H9 (cell line): ENCODE data around the gene ANO3. TPM values are rescaled to one million over a fixed set of nuclear protein-coding genes. Genes with fewer than 3 reads are reported as not detected.

Experiments used
- DNase-seq: peaks from one replicate; pipeline ENCODE4 v3.0.0-alpha.2; 2017
- H2AFZ ChIP-seq: one replicate; pipeline ENCODE4 v1.6.1; 2013; ENCODE audit warnings: mild to moderate bottlenecking, low read length, control low read depth, moderate library complexity
- H2AK5ac ChIP-seq: 2 replicates; pipeline ENCODE4 v1.6.1; 2013; ENCODE audit warnings: low read length, control low read depth, mixed read lengths; ENCODE audit not compliant: insufficient read length
- H2BK120ac ChIP-seq: one replicate; pipeline ENCODE4 v1.6.1; 2013; ENCODE audit warnings: low read depth, mild to moderate bottlenecking, low read length, control low read depth, inconsistent platforms; ENCODE audit not compliant: poor library complexity, severe bottlenecking
- H2BK12ac ChIP-seq: 2 replicates; pipeline ENCODE4 v1.6.1; 2013; ENCODE audit warnings: low read length, control low read depth, mixed read lengths, low read depth; ENCODE audit not compliant: insufficient read length
- H2BK15ac ChIP-seq: 2 replicates; pipeline ENCODE4 v1.6.1; 2013; ENCODE audit warnings: low read depth, low read length, control low read depth
- H2BK20ac ChIP-seq: one replicate; pipeline ENCODE4 v1.6.1; 2013; ENCODE audit warnings: low read depth, mild to moderate bottlenecking, low read length, control low read depth, inconsistent platforms; ENCODE audit not compliant: poor library complexity, severe bottlenecking
- H2BK5ac ChIP-seq: 2 replicates; pipeline ENCODE4 v1.6.1; 2013; ENCODE audit warnings: low read length, control low read depth, mixed read lengths; ENCODE audit not compliant: insufficient read length
- H3K14ac ChIP-seq: 2 replicates; pipeline ENCODE4 v1.6.1; 2013; ENCODE audit warnings: low read length, control low read depth; ENCODE audit not compliant: insufficient read depth
- H3K18ac ChIP-seq: 2 replicates; pipeline ENCODE4 v1.6.1; 2013; ENCODE audit warnings: low read depth, mild to moderate bottlenecking, mixed read lengths, low read length, control low read depth; ENCODE audit not compliant: insufficient read length
- H3K23ac ChIP-seq: 2 replicates; pipeline ENCODE4 v1.6.1; 2013; ENCODE audit warnings: low read length, control low read depth, mixed read lengths, low read depth; ENCODE audit not compliant: insufficient read length
- H3K23me2 ChIP-seq: 2 replicates; pipeline ENCODE4 v1.6.1; 2013; ENCODE audit warnings: low read depth, mild to moderate bottlenecking, mixed read lengths, low read length, control low read depth; ENCODE audit not compliant: insufficient read length, poor library complexity, severe bottlenecking
- H3K27ac ChIP-seq: 2 replicates; pipeline ENCODE4 v1.5.1; 2013; ENCODE audit warnings: low read length, control low read depth, mixed read lengths, low read depth; ENCODE audit not compliant: insufficient read length
- H3K27me3 ChIP-seq: 2 replicates; pipeline ENCODE4 v1.6.1; 2013; ENCODE audit warnings: low read length, control low read depth, inconsistent platforms; ENCODE audit not compliant: insufficient read depth
- H3K4ac ChIP-seq: 2 replicates; pipeline ENCODE4 v1.6.1; 2013; ENCODE audit warnings: low read depth, mild to moderate bottlenecking, control low read depth, inconsistent platforms, low read length, moderate library complexity
- H3K4me1 ChIP-seq: 2 replicates; pipeline ENCODE4 v1.6.1; 2013; ENCODE audit warnings: low read length, control low read depth, inconsistent platforms; ENCODE audit not compliant: insufficient read depth
- H3K4me2 ChIP-seq: 2 replicates; pipeline ENCODE4 v1.6.1; 2013; ENCODE audit warnings: low read length, control low read depth, mixed read lengths; ENCODE audit not compliant: insufficient read length, insufficient read depth
- H3K56ac ChIP-seq: 2 replicates; pipeline ENCODE4 v1.6.1; 2013; ENCODE audit warnings: low read depth, mild to moderate bottlenecking, mixed read lengths, low read length, control low read depth; ENCODE audit not compliant: insufficient read length
- H3K79me1 ChIP-seq: 2 replicates; pipeline ENCODE4 v1.6.1; 2013; ENCODE audit warnings: low read depth, mild to moderate bottlenecking, moderate library complexity, low read length, control low read depth, inconsistent platforms; ENCODE audit not compliant: insufficient read depth, poor library complexity, severe bottlenecking
- H3K79me2 ChIP-seq: 2 replicates; pipeline ENCODE4 v1.6.1; 2013; ENCODE audit warnings: low read length, control low read depth, inconsistent platforms; ENCODE audit not compliant: insufficient read depth
- H3K9ac ChIP-seq: 2 replicates; pipeline ENCODE4 v1.6.1; 2013; ENCODE audit warnings: low read length, control low read depth, mixed read lengths; ENCODE audit not compliant: insufficient read length; ENCODE audit errors: extremely low read depth
- H3K9me3 ChIP-seq: one replicate; pipeline ENCODE4 v1.6.1; 2013; ENCODE audit warnings: low read depth, low read length, inconsistent platforms; ENCODE audit not compliant: control insufficient read depth
- H3T11ph ChIP-seq: one replicate; pipeline ENCODE4 v1.6.1; 2013; ENCODE audit warnings: mild to moderate bottlenecking, low read length, control low read depth, inconsistent platforms
- H4K20me1 ChIP-seq: one replicate; pipeline ENCODE4 v1.6.1; 2013; ENCODE audit not compliant: control insufficient read depth, insufficient read length, insufficient read depth
- H4K5ac ChIP-seq: 2 replicates; pipeline ENCODE4 v1.6.1; 2013; ENCODE audit warnings: low read depth, mild to moderate bottlenecking, mixed read lengths, low read length, control low read depth; ENCODE audit not compliant: insufficient read length
- H4K8ac ChIP-seq: replicated peaks from 2 replicates; pipeline ENCODE4 v1.6.1; 2013; ENCODE audit warnings: low read length, control low read depth, mixed read lengths, low read depth; ENCODE audit not compliant: insufficient read length
- H4K91ac ChIP-seq: 2 replicates; pipeline ENCODE4 v1.6.1; 2013; ENCODE audit warnings: low read depth, mild to moderate bottlenecking, moderate library complexity, mixed read lengths, low read length, control low read depth; ENCODE audit not compliant: insufficient read length
- H3K27ac Mint-ChIP-seq, 3 experiments: 2 replicates in 2 of 3; 3 replicates in 1 of 3; pipeline ENCODE4 v1.8.0; 2020 to 2021; ENCODE audit warnings: mixed read lengths in 3 of 3, mild to moderate bottlenecking in 1 of 3, moderate library complexity in 1 of 3
- H3K27me3 Mint-ChIP-seq: 2 replicates; pipeline ENCODE4 v1.8.0; 2021; ENCODE audit warnings: low read depth, mild to moderate bottlenecking, moderate library complexity, mixed read lengths
- H3K36me3 Mint-ChIP-seq, 3 experiments: 2 replicates in 2 of 3; 3 replicates in 1 of 3; pipeline ENCODE4 v1.8.0; 2020 to 2021; ENCODE audit warnings: low read depth in 3 of 3, mixed read lengths in 3 of 3; ENCODE audit not compliant: insufficient read depth in 1 of 3
- H3K4me1 Mint-ChIP-seq, 2 experiments: 2 replicates each; pipeline ENCODE4 v1.8.0; 2020; ENCODE audit warnings: mixed read lengths in 2 of 2
- H3K4me3 Mint-ChIP-seq, 2 experiments: 2 replicates in 1 of 2; 3 replicates in 1 of 2; pipeline ENCODE4 v1.8.0; 2020 to 2021; ENCODE audit warnings: mild to moderate bottlenecking in 2 of 2, mixed read lengths in 2 of 2, moderate library complexity in 1 of 2
- H3K9me3 Mint-ChIP-seq, 2 experiments: 2 replicates in 1 of 2; 3 replicates in 1 of 2; pipeline ENCODE4 v1.8.0; 2020; ENCODE audit warnings: mild to moderate bottlenecking in 2 of 2, mixed read lengths in 2 of 2, moderate library complexity in 1 of 2
- WGBS: extraction: QIAGEN DNeasy Blood & Tissue Kit; methylation state at CpG from one replicate; pipeline ENCODE4 v1.1.7; 2013; ENCODE audit warnings: missing lambda C conversion rate, low lambda C conversion rate, mixed read lengths; ENCODE audit not compliant: insufficient read length; ENCODE audit errors: extremely low coverage; 5-methylcytosine and 5-hydroxymethylcytosine counted together
- total RNA-seq: library from RNA; stranded (reverse); gene quantifications from 2 replicates; pipeline ENCODE4 v1.2.1, GENCODE V29; 2021
- TF ChIP-seq, protein P1 (sequence below): fragments of 200-600 bp; sonication (generic); conservative IDR thresholded peaks from 3 replicates; pipeline ENCODE4 v1.8.0; 2021; ENCODE audit warnings: antibody characterized with exemption, mild to moderate bottlenecking

ANO3 gene
- total RNA-seq, 1 experiment from 2014 or later, result not detected

DNA sequence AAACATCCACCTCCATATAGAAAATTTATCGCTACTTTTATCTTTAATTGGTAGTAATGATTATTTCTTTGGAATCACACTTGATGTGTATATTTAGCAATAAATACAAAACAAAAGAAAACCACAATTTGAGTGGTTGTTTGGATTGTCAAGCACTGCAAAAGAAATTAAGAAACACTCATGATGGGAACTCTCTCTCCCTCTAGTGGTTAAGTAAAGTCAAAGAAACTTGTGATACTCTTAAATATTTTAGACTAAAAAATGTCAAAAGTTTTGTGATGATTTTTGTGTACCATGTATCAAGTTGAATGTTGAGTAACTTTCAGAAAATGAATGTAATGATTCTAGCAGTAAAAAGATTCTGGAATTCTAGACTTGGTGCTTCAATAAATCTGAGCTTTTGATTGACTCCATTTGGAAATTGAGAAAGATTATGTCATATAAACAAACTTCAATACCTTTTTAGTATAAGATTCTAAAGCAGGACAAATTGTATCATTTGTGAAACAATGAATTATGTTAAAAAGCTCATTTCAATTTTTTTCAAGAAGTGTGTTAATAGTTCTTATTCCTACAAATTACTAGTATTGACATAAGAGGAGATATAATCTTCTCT lies 219.4 kb downstream of the ANO3 start:
- H2BK120ac ChIP-seq, result no peak overlapping the region
- no peaks in the 10 kb centered on the region for H3K27me3 ChIP-seq
- no peak overlapping the region for H3T11ph ChIP-seq
- TF ChIP-seq, protein P1, sequence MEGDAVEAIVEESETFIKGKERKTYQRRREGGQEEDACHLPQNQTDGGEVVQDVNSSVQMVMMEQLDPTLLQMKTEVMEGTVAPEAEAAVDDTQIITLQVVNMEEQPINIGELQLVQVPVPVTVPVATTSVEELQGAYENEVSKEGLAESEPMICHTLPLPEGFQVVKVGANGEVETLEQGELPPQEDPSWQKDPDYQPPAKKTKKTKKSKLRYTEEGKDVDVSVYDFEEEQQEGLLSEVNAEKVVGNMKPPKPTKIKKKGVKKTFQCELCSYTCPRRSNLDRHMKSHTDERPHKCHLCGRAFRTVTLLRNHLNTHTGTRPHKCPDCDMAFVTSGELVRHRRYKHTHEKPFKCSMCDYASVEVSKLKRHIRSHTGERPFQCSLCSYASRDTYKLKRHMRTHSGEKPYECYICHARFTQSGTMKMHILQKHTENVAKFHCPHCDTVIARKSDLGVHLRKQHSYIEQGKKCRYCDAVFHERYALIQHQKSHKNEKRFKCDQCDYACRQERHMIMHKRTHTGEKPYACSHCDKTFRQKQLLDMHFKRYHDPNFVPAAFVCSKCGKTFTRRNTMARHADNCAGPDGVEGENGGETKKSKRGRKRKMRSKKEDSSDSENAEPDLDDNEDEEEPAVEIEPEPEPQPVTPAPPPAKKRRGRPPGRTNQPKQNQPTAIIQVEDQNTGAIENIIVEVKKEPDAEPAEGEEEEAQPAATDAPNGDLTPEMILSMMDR, result peak; percentile 67
- no peaks in the 10 kb centered on the region; a peak in 1 of 7 replicates for H3K36me3 Mint-ChIP-seq
- H3K18ac ChIP-seq, result no peak overlapping the region
- no peak overlapping the region for H3K27ac ChIP-seq
- no peak overlapping the region for H3K9ac ChIP-seq
- no peak overlapping the region for H2BK20ac ChIP-seq
- no peak overlapping the region for H3K4ac ChIP-seq
- no peak for DNase-seq
- H3K23me2 ChIP-seq, result no peaks in the 10 kb centered on the region
- no peaks in the 10 kb centered on the region for H3K9me3 ChIP-seq
- H4K5ac ChIP-seq, result no peak overlapping the region
- no peak overlapping the region for H3K14ac ChIP-seq
- no peaks in the 10 kb centered on the region for H3K79me1 ChIP-seq
- no peak overlapping the region for H3K56ac ChIP-seq
- H3K4me1 Mint-ChIP-seq, result peaks cover 4% of the 10 kb centered on the region in 2 experiments
- H2BK15ac ChIP-seq, result no peak overlapping the region
- no peak overlapping the region for H3K4me3 Mint-ChIP-seq
- no peak overlapping the region for H3K23ac ChIP-seq
- WGBS, result no CpG with 5 or more reads among the region's 1 CpG
- H4K20me1 ChIP-seq, result no peaks in the 10 kb centered on the region
- no peaks in the 10 kb centered on the region for H3K79me2 ChIP-seq
- H4K91ac ChIP-seq, result no peak overlapping the region
- H2BK12ac ChIP-seq, result no peak overlapping the region
- H3K4me2 ChIP-seq, result no peak overlapping the region
- H3K9me3 Mint-ChIP-seq, result no peaks in the 10 kb centered on the region
- H3K4me1 ChIP-seq, result no peaks in the 10 kb centered on the region
- no peak overlapping the region for H2AFZ ChIP-seq
- no peak overlapping the region for H2BK5ac ChIP-seq
- H2AK5ac ChIP-seq, result no peak overlapping the region
- peaks cover 2% of the 10 kb centered on the region; the same call in 1 of the 2 replicates for H3K27me3 Mint-ChIP-seq
- H3K27ac Mint-ChIP-seq, result no peak overlapping the region
- H4K8ac ChIP-seq, result no peak overlapping the region
